Measurements from ENCODE around the gene MAN2B2.
"Not testable (repeated sequence)": the region's sequence is repeated elsewhere in the genome, so short reads cannot be mapped to it uniquely, and the experiment has no call there.

The MAN2B2 gene

GRCh38 chr4:6619116-6619465, 44.1 kb downstream of the MAN2B2 start:
- no peak for DNase-seq

GRCh38 chr4:6619466-6620255, 44.7 kb downstream of the MAN2B2 start:
- no peak for DNase-seq

DNA sequence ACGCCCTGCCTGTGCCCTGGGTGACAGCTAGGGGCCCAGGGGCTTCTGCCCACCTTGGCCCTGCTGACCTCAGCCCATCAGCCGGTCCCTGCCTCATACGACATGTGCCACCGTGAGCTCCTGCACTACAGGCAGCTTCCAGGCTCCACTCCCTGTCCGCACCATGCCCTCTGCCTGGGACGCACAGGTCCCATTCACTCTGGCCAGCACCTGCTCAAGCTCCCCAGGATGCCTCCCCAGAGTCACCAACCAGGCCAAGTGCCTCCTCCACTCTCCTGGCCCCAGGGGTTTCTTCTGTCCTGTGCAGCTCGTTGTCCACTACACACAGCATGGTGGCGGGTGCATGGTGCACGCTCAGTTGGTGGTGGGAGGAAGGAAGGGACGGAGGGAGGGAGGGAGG, 45.3 kb downstream of the MAN2B2 start:
- no peak for DNase-seq

- no peak for DNase-seq
These were observed 46.0 kb downstream of the MAN2B2 start for GRCh38 chr4:6620891-6621555.

DNA sequence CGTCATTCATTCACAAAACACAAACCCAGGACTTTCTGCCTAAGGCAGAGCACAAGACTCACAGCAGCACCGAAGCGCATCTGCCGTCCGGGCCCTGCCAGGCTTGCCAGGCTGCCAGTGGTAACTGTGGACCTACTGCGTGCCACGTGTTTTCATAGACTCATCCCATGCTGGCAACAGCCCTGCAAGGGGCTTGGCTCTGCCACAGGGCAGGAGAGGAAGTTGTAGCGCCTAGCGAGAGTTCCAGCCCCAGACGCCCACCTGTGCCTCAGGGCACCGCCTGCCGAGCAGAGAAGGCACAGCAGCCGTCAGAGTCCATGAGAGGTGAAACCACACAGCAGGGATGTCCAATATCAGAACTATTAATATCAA, 46.6 kb downstream of the MAN2B2 start:
- DNase-seq, result no peak

- DNase-seq, result no peak
These were observed 47.8 kb downstream of the MAN2B2 start for GRCh38 chr4:6622744-6623143.

DNA sequence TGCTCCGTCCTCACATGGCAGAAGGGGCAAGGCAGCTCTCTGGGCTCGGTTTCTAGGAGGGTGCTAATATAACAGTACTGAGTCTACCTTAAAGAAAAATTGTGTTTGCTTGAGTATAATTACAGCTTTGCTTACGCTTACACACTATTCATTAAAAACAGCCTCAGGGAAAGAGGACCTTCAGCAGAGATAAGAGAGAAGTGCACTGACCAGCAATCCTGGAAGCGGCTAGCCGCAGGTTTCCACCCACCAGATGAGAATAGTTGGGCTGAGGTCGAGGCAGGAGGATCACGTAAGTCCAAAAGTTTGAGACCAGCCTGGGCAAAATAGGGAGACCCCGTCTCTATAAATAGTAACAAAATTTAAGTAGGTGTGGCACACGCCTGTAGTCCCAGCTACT, 50.3 kb downstream of the MAN2B2 start:
- no peak for DNase-seq

- DNase-seq, result no peak
These were observed 51.1 kb downstream of the MAN2B2 start for GRCh38 chr4:6626066-6626465.

DNA sequence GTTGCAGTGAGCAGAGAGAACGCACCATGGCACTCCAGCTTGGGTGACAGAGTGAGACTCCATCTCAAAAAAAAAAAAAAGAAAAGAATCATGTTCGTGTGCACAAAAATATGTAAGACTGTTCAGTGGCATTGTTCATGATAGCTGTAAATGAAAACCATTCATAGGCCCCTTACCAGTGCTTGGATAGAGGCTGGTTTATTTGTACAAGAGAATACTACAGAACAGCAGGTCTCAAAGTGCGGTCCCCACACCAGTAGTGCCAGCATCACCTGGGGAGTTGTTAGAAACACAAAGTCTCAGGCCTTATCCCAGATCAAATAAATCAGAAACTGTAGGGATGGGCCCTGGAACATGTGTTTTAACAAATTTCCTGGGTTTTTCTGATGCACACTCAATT, 52.8 kb downstream of the MAN2B2 start:
- no peak for DNase-seq

DNA sequence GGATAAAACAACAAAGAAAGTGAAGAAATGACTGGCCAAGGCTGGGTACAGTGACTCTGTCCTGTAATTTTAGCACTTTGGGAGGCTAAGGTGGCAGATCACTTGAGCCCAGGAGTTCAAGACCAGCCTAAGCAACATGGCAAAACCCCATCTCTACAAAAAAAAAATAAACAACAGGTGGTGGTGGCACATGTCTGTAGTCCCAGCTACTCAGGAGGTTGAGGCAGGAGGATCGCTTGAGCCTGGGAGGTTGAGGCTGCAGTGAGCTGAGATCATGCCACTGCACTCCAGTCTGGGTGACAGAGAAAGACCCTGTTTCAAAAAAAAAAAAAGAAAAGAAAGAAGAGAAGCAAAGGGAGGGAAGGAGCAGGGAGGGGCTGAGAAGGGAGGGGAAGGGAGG, 53.5 kb downstream of the MAN2B2 start:
- not testable (repeated sequence) for DNase-seq

DNA sequence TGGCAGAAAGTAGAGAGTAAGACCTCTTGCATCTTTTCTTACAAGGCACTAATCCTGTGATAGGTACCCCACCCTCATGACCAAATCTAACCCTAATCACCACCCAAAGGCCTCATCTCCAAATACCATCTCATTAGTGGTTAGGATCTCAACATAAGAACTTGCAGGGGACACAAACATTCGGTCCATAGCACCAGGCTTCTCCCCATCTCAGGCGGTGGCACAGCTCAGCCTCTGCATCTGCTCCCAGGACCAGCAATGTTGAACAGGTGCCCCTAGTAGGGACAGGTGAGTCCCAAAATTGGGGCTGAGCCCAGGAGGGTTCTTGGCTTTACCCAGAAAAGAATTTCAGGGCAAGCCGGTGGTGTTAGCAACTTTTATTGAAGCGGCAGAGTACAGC, 57.1 kb downstream of the MAN2B2 start:
- DNase-seq, result no peak

DNA sequence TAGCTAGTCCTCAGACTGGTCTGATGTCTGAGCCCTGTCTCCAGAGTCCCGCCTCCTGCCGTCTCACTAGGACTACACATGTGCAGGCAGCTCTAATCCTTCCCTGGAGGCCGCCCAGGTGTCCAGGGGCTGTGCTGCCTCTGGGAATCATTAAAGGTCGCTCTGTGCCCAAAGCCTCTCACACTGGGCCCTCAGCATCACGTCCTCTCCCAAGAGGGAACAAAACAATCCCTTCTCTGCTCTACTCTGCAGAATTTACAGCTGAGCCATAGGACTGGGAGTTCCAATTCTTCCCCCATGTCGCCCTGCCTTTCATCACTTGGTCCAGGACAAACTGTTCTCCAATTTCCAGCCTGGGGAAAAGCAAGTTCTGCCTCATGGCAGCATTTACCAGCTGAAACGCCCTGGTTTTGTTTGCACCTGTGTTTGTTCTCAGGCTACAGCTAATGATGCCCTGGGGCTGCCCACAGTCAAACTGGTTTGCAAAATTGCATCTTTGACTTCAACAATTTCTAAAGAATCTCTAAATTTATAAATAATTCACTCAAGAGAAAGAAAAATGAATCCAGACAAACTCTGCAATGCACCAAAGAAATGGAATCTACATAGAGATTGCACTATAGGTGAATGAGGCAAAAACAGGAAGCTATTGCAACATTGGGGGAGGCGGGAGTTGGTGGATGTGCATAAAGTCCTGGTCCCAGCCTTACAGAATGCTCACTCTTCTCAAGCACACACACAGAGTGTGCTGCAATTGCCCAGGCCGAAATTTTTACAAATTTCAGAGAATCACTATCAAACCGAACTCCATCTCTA, 58.3 kb downstream of the MAN2B2 start:
- DNase-seq, result no peak

DNA sequence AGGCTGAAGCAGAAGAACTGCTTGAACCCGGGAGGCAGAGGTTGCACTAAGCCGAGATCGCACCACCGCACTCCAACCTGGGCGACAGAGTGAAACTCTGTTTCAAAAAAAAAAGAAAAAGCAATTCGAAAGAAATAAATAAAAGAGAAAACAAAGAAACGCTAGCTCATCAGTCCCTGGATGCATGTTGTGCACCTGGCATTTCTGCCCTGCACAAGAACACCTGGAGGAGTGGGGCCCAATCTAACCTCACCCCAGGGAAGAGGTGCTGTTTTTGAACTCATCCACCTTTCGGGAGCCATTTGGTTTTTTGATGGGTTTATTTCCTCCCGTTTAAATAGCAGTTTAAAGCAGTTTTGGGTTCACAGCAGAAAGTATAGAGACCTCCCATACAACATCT, 59.8 kb downstream of the MAN2B2 start:
- no peak for DNase-seq

GRCh38 chr4:6639137-6639680, 64.2 kb downstream of the MAN2B2 start:
- DNase-seq, result no peak

GRCh38 chr4:6640292-6641163, 65.5 kb downstream of the MAN2B2 start, which contains the start of gene MRFAP1:
Gene MRFAP1, plus strand, starts transcription at chr4:6640685. Its CDS starts 178 bp downstream, at chr4:6640863.
- peak; percentile 79 for DNase-seq

GRCh38 chr4:6641164-6641970, 66.4 kb downstream of the MAN2B2 start:
- no peak for DNase-seq

- no peak for DNase-seq
These were observed 67.0 kb downstream of the MAN2B2 start for GRCh38 chr4:6641971-6642320.

GRCh38 chr4:6643141-6643847, 68.3 kb downstream of the MAN2B2 start:
- DNase-seq, result no peak

GRCh38 chr4:6644792-6645530, 70.0 kb downstream of the MAN2B2 start:
- DNase-seq, result no peak

GRCh38 chr4:6647169-6647568, 72.2 kb downstream of the MAN2B2 start:
- DNase-seq, result no peak

All from NCI-H1694 treated with DMSO at 0.1 percent for 48 hours (cell line).